ENCODE data around the gene RABGAP1L. TPM values are rescaled to one million over a fixed set of nuclear protein-coding genes. Genes with fewer than 3 reads are reported as not detected.

RABGAP1L gene
- total and polyA plus RNA-seq, 2 of the 8 experiments (the other 6 are each of a cell fraction or from before 2014, with no cell fraction given) = 33.3 to 156 TPM

DNA sequence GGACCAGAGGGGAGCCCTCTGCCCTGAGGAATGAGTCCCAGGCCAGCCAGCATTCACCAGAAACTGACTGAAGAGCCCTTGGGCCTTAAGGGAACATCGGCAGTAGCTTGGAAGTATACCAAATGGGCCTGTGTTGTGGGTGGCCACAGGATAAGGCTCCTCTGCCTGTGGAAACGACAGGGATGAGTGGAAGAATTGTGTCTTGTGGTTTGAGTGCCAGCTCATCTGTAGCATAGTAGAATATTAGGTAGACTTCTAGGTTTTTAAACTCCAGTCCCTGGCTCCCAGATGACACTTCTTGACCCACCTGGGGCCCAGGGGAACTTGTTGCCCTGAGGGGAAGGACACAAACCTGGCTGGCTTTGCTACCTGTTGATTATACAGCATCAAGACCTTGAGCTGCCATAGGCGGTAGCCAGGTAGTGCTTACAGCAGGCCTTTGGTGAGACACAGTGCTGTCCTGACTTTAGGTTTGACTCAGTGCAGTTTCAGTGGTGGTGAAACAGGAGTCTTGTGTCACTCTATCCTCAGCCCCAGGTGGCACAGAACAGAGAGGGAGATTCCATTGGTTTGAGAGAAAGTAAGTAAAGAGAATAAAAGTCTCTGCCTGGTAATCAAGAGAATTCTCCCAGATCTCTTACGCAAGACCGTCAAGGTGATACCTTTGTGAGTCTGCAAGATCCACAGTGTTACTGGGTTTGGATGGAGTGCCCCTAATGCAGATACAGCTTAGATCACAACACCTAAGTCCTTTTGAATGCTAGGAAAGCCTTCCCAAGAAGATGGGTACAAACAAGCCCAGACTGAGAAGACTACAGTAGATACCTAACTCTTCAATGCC lies 50.2 kb downstream of the RABGAP1L start (continued):
- TF ChIP-seq CREB1 (IDR thresholded peaks at IDR 0.05) (no peak), POU5F1 (IDR thresholded peaks at IDR 0.05; ENCODE audit: low read depth, low read length) (no peak), RNF2 (IDR thresholded peaks at IDR 0.05; ENCODE audit: borderline replicate concordance, low read depth, low read length, missing control alignments, poor library complexity, severe bottlenecking) (no peak), CBX5 (IDR thresholded peaks at IDR 0.05; ENCODE audit: low read depth, low read length) (no peak), ZNF274 (IDR thresholded peaks at IDR 0.05; ENCODE audit: borderline replicate concordance, extremely low read depth, low read length) (no peak), YY1 (IDR thresholded peaks at IDR 0.05; ENCODE audit: low read depth, low read length) (no peak), CHD1 (IDR thresholded peaks at IDR 0.05; ENCODE audit: low read depth, low read length) (no peak)
- TF ChIP-seq, protein P1, sequence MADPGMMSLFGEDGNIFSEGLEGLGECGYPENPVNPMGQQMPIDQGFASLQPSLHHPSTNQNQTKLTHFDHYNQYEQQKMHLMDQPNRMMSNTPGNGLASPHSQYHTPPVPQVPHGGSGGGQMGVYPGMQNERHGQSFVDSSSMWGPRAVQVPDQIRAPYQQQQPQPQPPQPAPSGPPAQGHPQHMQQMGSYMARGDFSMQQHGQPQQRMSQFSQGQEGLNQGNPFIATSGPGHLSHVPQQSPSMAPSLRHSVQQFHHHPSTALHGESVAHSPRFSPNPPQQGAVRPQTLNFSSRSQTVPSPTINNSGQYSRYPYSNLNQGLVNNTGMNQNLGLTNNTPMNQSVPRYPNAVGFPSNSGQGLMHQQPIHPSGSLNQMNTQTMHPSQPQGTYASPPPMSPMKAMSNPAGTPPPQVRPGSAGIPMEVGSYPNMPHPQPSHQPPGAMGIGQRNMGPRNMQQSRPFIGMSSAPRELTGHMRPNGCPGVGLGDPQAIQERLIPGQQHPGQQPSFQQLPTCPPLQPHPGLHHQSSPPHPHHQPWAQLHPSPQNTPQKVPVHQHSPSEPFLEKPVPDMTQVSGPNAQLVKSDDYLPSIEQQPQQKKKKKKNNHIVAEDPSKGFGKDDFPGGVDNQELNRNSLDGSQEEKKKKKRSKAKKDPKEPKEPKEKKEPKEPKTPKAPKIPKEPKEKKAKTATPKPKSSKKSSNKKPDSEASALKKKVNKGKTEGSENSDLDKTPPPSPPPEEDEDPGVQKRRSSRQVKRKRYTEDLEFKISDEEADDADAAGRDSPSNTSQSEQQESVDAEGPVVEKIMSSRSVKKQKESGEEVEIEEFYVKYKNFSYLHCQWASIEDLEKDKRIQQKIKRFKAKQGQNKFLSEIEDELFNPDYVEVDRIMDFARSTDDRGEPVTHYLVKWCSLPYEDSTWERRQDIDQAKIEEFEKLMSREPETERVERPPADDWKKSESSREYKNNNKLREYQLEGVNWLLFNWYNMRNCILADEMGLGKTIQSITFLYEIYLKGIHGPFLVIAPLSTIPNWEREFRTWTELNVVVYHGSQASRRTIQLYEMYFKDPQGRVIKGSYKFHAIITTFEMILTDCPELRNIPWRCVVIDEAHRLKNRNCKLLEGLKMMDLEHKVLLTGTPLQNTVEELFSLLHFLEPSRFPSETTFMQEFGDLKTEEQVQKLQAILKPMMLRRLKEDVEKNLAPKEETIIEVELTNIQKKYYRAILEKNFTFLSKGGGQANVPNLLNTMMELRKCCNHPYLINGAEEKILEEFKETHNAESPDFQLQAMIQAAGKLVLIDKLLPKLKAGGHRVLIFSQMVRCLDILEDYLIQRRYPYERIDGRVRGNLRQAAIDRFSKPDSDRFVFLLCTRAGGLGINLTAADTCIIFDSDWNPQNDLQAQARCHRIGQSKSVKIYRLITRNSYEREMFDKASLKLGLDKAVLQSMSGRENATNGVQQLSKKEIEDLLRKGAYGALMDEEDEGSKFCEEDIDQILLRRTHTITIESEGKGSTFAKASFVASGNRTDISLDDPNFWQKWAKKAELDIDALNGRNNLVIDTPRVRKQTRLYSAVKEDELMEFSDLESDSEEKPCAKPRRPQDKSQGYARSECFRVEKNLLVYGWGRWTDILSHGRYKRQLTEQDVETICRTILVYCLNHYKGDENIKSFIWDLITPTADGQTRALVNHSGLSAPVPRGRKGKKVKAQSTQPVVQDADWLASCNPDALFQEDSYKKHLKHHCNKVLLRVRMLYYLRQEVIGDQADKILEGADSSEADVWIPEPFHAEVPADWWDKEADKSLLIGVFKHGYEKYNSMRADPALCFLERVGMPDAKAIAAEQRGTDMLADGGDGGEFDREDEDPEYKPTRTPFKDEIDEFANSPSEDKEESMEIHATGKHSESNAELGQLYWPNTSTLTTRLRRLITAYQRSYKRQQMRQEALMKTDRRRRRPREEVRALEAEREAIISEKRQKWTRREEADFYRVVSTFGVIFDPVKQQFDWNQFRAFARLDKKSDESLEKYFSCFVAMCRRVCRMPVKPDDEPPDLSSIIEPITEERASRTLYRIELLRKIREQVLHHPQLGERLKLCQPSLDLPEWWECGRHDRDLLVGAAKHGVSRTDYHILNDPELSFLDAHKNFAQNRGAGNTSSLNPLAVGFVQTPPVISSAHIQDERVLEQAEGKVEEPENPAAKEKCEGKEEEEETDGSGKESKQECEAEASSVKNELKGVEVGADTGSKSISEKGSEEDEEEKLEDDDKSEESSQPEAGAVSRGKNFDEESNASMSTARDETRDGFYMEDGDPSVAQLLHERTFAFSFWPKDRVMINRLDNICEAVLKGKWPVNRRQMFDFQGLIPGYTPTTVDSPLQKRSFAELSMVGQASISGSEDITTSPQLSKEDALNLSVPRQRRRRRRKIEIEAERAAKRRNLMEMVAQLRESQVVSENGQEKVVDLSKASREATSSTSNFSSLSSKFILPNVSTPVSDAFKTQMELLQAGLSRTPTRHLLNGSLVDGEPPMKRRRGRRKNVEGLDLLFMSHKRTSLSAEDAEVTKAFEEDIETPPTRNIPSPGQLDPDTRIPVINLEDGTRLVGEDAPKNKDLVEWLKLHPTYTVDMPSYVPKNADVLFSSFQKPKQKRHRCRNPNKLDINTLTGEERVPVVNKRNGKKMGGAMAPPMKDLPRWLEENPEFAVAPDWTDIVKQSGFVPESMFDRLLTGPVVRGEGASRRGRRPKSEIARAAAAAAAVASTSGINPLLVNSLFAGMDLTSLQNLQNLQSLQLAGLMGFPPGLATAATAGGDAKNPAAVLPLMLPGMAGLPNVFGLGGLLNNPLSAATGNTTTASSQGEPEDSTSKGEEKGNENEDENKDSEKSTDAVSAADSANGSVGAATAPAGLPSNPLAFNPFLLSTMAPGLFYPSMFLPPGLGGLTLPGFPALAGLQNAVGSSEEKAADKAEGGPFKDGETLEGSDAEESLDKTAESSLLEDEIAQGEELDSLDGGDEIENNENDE (IDR thresholded peaks at IDR 0.05; ENCODE audit: insufficient replicate concordance, low read length) = no peak

All from H1 (cell line).